ENCODE measurements around the gene PSORS1C2.

DNA sequence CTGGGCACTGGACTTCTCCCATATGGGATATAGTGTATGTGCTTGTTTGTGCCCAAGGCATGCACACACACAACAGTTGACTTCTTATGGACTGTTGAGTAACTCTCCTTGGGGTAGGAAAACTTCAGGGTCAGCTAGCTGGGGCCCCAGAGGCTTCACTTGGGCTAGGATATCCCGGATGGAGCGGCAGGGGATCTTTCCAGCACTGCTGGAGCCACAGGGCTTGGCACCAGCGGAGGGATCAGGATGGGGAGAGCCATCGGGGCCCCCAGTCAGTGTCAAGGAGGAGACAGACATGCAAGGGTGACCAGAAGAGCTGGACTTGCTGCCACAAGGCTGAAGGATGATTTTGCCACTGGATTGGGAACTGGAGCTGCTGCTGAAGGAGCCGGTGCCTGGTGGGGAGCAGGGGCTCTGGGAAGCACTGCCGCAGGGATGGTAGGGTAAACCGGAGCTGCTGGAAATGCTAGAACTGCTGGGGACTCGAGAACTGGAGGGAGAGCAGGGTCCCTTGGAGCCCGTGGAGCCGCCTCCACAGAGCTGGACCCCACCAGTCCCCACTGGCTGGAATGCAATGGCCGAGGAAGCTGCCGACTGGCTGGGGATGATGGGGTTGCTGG lies 22.8 kb downstream of the PSORS1C2 start:
- TF ChIP-seq, protein P1, sequence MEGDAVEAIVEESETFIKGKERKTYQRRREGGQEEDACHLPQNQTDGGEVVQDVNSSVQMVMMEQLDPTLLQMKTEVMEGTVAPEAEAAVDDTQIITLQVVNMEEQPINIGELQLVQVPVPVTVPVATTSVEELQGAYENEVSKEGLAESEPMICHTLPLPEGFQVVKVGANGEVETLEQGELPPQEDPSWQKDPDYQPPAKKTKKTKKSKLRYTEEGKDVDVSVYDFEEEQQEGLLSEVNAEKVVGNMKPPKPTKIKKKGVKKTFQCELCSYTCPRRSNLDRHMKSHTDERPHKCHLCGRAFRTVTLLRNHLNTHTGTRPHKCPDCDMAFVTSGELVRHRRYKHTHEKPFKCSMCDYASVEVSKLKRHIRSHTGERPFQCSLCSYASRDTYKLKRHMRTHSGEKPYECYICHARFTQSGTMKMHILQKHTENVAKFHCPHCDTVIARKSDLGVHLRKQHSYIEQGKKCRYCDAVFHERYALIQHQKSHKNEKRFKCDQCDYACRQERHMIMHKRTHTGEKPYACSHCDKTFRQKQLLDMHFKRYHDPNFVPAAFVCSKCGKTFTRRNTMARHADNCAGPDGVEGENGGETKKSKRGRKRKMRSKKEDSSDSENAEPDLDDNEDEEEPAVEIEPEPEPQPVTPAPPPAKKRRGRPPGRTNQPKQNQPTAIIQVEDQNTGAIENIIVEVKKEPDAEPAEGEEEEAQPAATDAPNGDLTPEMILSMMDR (IDR thresholded peaks at IDR 0.05; ENCODE audit: insufficient read depth, low read depth, low read length) = no peak
- no peak for TF ChIP-seq EZH2 (IDR thresholded peaks at IDR 0.05; ENCODE audit: insufficient read depth, low read length)

Measured in astrocyte (in vitro differentiated cells and primary cell).